NCI-H1092 (cell line): ENCODE results near the gene SYTL4.
A peak's percentile ranks its signal among the peaks of the same experiment; 100 is the strongest.

ENCODE experiments used
- DNase-seq: peaks from one replicate; lab custom pipeline; 2025; lab: John Stamatoyannopoulos, UW

SYTL4 gene

GRCh38 chrX:100687546-100687945 is 44.4 kb downstream of the SYTL4 start:
- no peak for DNase-seq

DNA sequence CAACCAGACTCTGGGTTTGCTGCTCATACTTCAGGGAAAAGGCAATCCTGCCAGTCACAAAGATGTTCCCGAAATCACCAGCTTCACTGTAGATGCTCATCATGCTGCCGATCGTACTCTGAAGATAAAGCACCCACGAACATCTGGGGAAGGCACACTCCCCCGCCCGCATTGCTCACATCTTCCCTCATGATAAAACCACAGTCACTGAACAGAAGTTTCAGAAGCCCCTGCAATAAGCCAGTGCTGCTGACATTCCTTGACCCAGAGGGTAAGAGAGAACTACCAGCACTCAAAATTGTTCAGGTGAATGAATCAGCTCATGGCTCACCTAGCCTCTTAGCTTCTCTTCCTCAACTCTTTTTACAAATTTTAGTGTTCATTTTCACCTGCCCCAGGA is 44.8 kb downstream of the SYTL4 start:
- DNase-seq: no peak

GRCh38 chrX:100685997-100686305 is 46.0 kb downstream of the SYTL4 start:
- DNase-seq: no peak

DNA sequence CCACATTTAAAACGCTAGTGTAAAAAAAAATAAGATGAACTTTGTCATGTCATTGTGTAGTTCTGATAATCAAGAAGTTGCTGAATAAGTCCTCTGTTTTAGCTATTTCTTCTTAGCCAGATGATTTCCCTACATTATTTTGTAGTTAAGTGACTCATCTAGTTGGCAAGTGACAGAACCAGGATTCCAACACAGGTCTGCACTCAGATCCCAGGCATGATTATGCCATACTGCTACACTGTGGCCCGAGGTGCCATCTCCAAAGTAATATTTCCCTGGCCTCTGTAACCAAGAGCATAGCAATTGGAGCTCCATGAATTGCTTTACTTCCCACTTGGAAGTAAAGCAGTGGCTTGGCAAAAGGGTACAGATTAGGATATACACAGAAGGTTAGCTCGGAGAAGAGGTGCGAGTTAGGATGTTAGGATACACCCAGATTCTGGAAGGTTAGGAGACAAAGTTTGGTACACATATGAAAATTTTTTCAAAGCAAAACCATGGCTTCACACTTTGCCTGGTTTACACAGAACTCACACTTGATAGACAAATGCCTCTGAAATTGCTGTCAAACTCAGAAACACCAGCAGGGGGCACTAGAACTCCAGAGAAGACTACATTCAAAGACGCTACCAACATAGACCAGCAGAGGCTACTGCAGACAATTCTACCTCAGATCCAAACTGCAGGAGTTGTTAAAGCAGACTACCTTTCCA is 46.5 kb downstream of the SYTL4 start:
- DNase-seq: peak; percentile 70

GRCh38 chrX:100682939-100683338 is 49.0 kb downstream of the SYTL4 start:
- DNase-seq: no peak

GRCh38 chrX:100681599-100681998 is 50.3 kb downstream of the SYTL4 start:
- no peak for DNase-seq

GRCh38 chrX:100680756-100681155 is 51.2 kb downstream of the SYTL4 start:
- DNase-seq: no peak

DNA sequence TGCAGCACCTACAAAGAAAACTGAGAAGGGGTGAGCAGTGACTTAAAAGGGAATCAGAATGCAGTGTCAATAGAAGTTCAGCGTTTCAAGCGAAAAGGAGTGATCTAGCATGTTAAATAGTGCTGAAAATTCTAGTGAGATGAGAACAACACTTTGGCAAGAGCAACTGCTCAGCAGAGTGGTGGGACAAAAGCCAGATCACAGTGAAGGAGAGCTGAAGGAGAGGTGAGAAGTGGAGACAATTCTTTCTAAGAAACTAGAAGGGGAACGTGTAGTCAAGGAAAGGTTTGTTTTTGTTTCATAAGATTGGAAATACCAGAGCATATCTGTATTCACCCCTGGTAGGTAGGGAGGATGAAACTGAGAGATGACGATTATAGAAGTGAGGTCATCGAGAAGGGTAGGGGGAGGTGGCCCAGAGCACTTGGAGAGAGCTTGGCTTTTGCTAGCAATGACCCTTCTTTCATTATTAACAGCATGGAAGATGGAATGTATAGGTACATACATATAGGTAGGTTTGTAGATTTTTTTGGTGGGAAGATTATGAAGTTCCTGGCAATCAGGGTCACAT is 54.2 kb downstream of the SYTL4 start:
- DNase-seq: no peak

DNA sequence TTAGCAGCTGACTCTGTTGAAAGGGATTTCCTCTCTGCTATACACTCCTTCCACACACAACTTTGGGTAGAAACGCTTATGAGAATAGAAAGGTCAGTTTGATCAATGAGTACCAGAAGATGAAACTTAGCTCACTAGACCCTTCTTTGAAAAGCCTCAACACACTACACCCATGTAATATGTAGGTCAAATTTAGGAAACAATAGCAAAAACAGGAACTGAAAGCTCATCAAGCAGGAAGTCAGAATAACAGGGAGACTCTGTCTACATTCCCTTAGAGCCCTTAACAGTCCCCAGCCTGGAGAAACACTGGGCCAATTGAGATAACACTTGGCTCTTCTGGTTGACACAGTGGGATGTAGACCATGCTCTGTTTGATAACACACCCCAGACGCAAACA is 57.2 kb downstream of the SYTL4 start:
- no peak for DNase-seq

- DNase-seq: no peak
These were observed 58.4 kb downstream of the SYTL4 start for GRCh38 chrX:100673397-100673953.

- DNase-seq: no peak
These were observed 59.0 kb downstream of the SYTL4 start for GRCh38 chrX:100672966-100673365.

GRCh38 chrX:100663642-100664041 is 68.3 kb downstream of the SYTL4 start:
- DNase-seq: no peak

GRCh38 chrX:100662796-100663195 is 69.1 kb downstream of the SYTL4 start:
- DNase-seq: no peak

DNA sequence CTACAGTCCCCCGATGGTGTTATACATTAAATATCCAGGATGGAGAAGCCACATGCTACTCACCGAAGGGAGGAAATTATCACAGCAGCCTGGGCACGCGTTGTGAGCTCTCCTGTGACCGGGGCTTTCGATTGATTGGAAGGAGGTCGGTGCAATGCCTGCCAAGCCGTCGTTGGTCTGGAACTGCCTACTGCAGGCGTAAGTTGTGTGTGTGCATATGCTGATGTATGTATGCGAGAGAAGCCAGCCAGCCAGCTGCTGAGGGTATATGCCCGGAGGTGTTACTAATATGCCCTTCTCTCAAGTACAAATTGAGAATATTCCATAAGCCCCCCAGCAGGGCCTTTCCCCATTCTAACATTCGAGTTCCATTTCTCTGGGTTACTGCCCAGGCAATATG is 69.8 kb downstream of the SYTL4 start:
- no peak for DNase-seq

- peak; percentile 4 for DNase-seq
These were observed 72.3 kb downstream of the SYTL4 start for GRCh38 chrX:100659431-100660137.

- DNase-seq: no peak
These were observed 73.0 kb downstream of the SYTL4 start for GRCh38 chrX:100658941-100659381.

DNA sequence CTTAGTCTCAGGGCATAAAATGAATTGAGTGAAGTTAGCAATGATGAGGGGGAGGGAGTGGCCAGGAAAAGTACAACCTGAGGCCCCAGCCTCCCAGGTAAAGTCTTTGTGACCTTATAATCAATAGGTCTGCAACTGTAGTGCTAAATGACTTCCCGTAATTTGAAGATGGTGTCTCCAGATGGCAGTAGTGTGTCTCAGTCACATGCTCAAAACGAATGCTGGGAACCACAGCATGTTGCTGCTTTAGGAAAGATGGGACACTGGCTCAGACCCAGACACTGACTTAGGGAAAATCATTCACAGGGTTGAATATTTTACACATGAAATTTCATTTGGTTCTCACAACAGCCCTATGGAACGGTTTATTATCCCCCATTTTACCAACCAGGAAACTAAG is 77.7 kb downstream of the SYTL4 start:
- DNase-seq: peak; percentile 8

- DNase-seq: no peak
These were observed 79.7 kb downstream of the SYTL4 start for GRCh38 chrX:100652266-100652665.

DNA sequence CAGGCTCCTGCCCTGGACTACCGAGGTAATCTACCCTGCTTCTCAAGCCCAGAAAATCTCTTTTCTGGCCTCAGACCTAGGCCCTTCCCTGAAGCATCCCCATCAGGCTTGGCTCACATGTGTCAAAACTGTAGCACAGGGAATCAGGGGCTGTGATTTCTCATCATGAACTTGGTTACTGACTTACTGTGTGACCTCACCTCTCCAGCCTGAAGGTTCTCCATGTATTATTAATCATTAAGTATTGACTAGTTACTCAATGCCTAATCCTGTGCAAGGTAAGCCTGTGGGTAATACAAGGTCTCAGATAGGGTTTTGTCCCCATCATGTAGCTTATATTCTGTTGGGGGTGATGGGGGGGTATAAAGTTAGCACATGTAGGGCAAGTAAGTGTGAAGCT is 81.1 kb downstream of the SYTL4 start:
- DNase-seq: no peak

- no peak for DNase-seq
These were observed 82.2 kb downstream of the SYTL4 start for GRCh38 chrX:100649550-100650356.

- DNase-seq: no peak
These were observed 83.2 kb downstream of the SYTL4 start for GRCh38 chrX:100648458-100649417.
